A673 (cell line): Measurements from ENCODE around the gene MDFIC.

Source experiments
- CTCF ChIP-seq: fragments of 300-800, 200-600 bp; sonication (generic); conservative IDR thresholded peaks from 2 replicates; pipeline ENCODE4 v1.5.1; 2017; ENCODE audit warnings: low read depth, mild to moderate bottlenecking, antibody characterized with exemption, low read length, moderate library complexity, mixed read lengths
- EZH2 ChIP-seq: fragments of 200-600 bp; sonication (generic); IDR thresholded peaks from 2 replicates; pipeline ENCODE4 v1.6.1; 2017; ENCODE audit warnings: borderline replicate concordance, low read depth, mild to moderate bottlenecking, mixed read lengths, antibody characterized with exemption, low read length; ENCODE audit not compliant: poor library complexity, severe bottlenecking

GRCh38 chr7:114919587-114919986, 2.3 kb upstream of the MDFIC start:
- no peak for TF ChIP-seq CTCF
- no peak for TF ChIP-seq EZH2
